ENCODE measurements around the gene HS6ST1.

The HS6ST1 gene

GRCh38 chr2:128318776-128319464, at the start of gene HS6ST1:
Gene HS6ST1, minus strand, starts transcription at chr2:128318868. Its CDS starts 305 bp downstream, at chr2:128318563.
- peak in 46 of 51 donors; percentile 46 to 95 (median 76) for DNase-seq

- no peak for DNase-seq
Observed at GRCh38 chr2:128367601-128368359, 49.1 kb upstream of the HS6ST1 start.

GRCh38 chr2:128366713-128367511, 48.2 kb upstream of the HS6ST1 start:
- no peak for DNase-seq

- DNase-seq, result no peak
Observed at GRCh38 chr2:128365217-128365905, 46.7 kb upstream of the HS6ST1 start.

GRCh38 chr2:128364441-128364911, 45.8 kb upstream of the HS6ST1 start:
- DNase-seq, result no peak

- DNase-seq, result no peak
Observed at GRCh38 chr2:128363934-128364361, 45.3 kb upstream of the HS6ST1 start.

GRCh38 chr2:128362889-128363228, 44.2 kb upstream of the HS6ST1 start:
- no peak for DNase-seq

GRCh38 chr2:128362176-128362888, 43.7 kb upstream of the HS6ST1 start:
- no peak for DNase-seq

GRCh38 chr2:128361376-128362131, 42.9 kb upstream of the HS6ST1 start:
- DNase-seq, result no peak

GRCh38 chr2:128360711-128361110, 42.0 kb upstream of the HS6ST1 start:
- no peak for DNase-seq

GRCh38 chr2:128359841-128360240, 41.2 kb upstream of the HS6ST1 start:
- no peak for DNase-seq

GRCh38 chr2:128358941-128359731, 40.5 kb upstream of the HS6ST1 start:
- DNase-seq, result no peak

- DNase-seq, result no peak
Observed at GRCh38 chr2:128357506-128358370, 39.1 kb upstream of the HS6ST1 start.

- DNase-seq, result no peak
Observed at GRCh38 chr2:128356127-128356526, 37.5 kb upstream of the HS6ST1 start.

GRCh38 chr2:128354726-128355470, 36.2 kb upstream of the HS6ST1 start:
- DNase-seq, result no peak

GRCh38 chr2:128354161-128354560, 35.5 kb upstream of the HS6ST1 start:
- no peak for DNase-seq

GRCh38 chr2:128350736-128351135, 32.1 kb upstream of the HS6ST1 start:
- no peak for DNase-seq

Measured in hypothalamus (tissue), 51 donors.